IPS DF 4.7 (cell line): ENCODE data around the gene CTSZ.
"Not testable (repeated sequence)": the region's sequence is repeated elsewhere in the genome, so short reads cannot be mapped to it uniquely, and the experiment has no call there.

Source experiments
- DNase-seq: peaks from one replicate; pipeline ENCODE4 v3.0.0-alpha.2; 2013; ENCODE audit warnings: low spot score; ENCODE audit errors: extremely low read depth

CTSZ gene

DNA sequence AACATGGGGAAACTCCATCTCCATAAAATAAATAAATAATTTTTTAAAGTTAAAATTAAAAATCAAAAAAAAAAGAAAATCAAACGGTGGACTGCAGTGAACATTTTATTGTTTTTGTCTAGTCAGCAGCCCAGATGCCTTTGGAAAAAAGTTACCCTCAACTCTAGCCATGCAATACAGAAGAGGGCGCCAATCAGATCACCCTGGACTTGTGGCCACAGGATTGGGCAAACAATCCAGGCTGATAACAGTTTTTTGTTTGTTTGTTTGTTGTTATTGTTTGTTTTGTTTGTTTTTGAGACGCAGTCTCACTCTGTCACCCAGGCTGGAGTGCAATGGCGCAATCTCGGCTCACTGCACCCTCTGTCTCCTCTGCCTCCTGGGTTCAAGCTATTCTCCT lies 56.5 kb downstream of the CTSZ start:
- no peak for DNase-seq

DNA sequence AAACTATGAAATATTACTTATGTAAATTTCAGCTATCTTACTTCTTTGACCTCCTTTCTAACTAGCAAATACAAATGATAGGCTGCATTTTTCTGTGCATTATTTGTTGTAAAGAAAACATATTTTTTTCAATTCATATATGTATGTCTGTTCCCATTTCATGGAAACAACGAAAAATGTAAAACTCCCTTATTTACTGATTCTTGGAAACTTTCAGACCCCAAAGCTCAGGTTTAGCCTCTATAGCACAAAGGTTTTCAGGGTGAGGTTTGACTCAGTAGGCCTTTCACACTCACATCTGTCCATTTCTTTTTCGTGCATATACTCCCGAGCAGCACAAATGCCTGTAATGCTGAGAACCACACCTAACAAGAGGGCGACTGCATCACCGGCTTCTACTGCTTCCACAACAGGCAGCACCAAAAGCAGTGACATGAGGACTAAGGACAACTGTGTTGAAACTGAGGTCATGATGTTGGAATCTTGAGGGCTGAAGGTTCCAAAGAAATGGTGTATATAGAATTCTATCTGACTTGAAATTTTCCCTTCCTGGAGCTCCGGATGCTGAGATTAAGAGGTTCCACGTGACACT lies 59.2 kb downstream of the CTSZ start:
- not testable (repeated sequence) for DNase-seq

DNA sequence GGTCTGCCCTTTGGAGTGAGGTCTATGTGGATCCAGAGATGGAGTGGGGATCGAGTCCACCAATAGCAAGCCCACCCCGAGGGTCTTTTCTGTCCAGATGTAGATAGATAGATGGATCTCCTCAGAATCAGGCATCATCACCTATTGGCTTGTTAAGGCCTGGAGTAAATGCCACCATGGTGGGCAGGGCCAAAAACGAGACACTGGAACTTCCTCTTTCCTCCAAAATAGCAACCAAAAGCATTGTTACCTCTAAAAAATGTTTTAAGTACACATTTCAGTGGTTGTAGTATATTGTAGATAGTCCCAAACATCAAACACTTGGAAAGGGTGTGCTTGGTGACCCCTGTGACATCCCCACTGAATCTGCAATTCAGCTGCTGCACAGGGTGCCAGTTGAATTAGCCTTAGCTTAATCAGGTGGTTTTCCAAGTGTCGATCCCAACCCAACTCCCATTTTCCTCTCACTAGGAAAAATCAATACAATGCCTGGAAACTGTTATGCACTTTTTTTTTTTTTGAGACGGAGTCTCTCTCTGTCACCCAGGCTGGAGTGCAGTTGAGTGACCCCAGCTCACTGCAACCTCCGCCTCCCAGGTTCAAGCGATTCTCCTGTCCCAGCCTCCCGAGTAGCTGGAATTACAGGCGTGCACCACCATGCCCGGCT lies 61.0 kb downstream of the CTSZ start:
- DNase-seq: no peak
